Measurements from ENCODE around the gene MOBP. TPM values are rescaled to one million over a fixed set of nuclear protein-coding genes. Genes with fewer than 3 reads are reported as not detected.

The MOBP gene
- total and polyA plus RNA-seq, 12 donors: 0.07 to 0.56 (median 0.10) TPM; not detected in 8

DNA sequence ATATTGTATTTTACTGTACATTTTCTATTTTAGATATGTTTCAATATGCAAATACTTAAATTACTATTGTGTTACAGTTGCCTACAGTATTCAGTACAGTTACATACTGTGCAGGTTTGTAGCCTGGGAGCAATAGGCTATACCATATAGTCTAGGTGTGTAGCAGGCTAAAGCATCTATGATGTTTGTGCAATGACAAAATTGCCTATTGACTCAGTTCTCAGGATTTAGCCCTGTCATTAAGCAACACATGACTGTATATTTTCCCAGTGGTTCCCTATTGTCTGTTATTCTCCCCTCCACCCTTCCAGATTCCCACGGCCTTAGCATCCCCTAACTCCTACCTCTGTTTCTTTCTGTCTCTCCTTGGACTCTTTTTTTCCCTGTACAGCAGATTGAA, 10.7 kb downstream of the MOBP start:
- no peak for TF ChIP-seq POLR2A (IDR thresholded peaks at IDR 0.05)
- TF ChIP-seq CTCF (IDR thresholded peaks at IDR 0.05): no peak
- WGBS, 4 donors: 83 to 98% (median 90%) methylated on average over 1 of the region's 1 CpG

DNA sequence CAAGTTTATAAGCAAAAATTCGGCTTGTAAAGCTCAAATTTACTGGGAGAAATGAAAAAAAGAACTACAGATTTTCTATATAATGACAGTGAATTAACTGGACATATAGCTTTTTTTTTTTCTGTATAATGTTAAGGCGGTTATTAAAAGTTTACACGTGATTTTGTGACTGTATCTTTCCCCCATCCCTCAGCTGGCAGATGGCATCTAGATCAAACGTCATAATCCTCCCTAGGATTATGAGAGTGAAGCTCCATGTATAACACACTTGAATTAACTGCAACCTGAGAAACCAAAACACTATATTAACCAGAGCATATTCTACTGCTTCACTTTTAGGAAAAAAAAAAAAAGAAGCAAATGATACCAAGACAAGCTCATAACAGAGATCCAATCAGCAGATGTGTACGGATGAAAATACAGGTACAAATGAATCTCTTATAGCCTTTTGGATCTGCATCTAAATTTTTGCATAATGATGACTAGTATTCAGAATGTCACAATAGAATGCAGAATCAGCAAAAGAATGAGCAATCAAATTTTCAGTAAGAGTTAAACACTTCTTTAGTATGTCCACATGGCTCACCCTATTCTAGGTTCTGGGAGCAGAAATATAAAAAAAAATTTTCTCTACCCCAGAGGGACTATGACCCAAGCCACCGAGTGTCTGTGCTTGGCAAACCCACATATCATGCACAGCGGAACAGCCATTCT, 12.4 kb downstream of the MOBP start:
- 55 to 63% (median 60%) methylated on average over 7 of the region's 7 CpGs for WGBS, 4 donors
- TF ChIP-seq POLR2A (IDR thresholded peaks at IDR 0.05) (no peak), CTCF (IDR thresholded peaks at IDR 0.05) (no peak)
- intact Hi-C loops (cut with DNase I): no loop called here

More for the DNA sequence above, 10.7 kb downstream of the MOBP start:
- Histone ChIP-seq H3K4me3 (no peak overlapping the region), H3K36me3 (replicated peaks in 1 of 2) (no peaks in the 10 kb centered on the region), H3K9me3 (replicated peaks in 1 of 3) (no peaks in the 10 kb centered on the region), H3K27me3 (no peaks in the 10 kb centered on the region), H3K4me1 (replicated peaks in 1 of 2) (no peaks in the 10 kb centered on the region), H3K27ac (no peak overlapping the region)
- no peak for DNase-seq
- intact Hi-C loops (cut with DNase I): no loop called here

GRCh38 chr3:39485547-39485946, 18.1 kb downstream of the MOBP start:
- Histone ChIP-seq H3K36me3 (replicated peaks in 1 of 2) (no peaks in the 10 kb centered on the region), H3K27ac (no peak overlapping the region), H3K4me1 (replicated peaks in 1 of 2) (no peaks in the 10 kb centered on the region), H3K4me3 (no peak overlapping the region), H3K27me3 (no peaks in the 10 kb centered on the region), H3K9me3 (replicated peaks in 1 of 3) (no peaks in the 10 kb centered on the region)
- 76 to 81% (median 81%) methylated on average over 6 to 8 of the region's 8 CpGs for WGBS, 4 donors
- intact Hi-C loops (cut with DNase I): no loop called here
- DNase-seq: no peak
- no peak for TF ChIP-seq POLR2A (IDR thresholded peaks at IDR 0.05)
- no peak for TF ChIP-seq CTCF (IDR thresholded peaks at IDR 0.05)

More for the DNA sequence above, 12.4 kb downstream of the MOBP start:
- no peaks in the 10 kb centered on the region for H3K9me3 ChIP-seq (replicated peaks in 1 of 3)
- no peak overlapping the region for H3K27ac ChIP-seq
- H3K4me1 ChIP-seq (replicated peaks in 1 of 2): no peaks in the 10 kb centered on the region
- H3K27me3 ChIP-seq: no peaks in the 10 kb centered on the region
- no peaks in the 10 kb centered on the region for H3K36me3 ChIP-seq (replicated peaks in 1 of 2)
- no peak for DNase-seq
- H3K4me3 ChIP-seq: no peak overlapping the region

DNA sequence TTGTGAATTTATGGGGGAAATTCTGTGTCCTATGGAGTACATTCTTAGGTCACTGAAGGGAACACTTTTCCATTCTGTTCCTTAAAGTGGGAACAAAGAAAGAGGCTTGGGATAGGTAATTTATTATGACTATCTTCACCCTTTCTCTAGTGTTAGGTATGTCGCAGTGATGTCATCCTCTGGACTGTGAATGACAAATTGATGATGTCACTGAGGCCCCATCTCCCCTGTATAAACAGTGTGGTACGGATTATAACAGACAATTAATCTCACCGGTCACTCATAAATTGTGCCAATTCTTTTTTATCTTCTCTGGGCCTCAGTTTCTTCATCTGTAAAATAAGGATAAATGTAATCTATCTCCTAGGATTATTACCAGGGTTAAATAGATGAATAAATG, 23.5 kb downstream of the MOBP start:
- WGBS, 4 donors: 60 to 76% (median 67%) methylated on average over 3 of the region's 3 CpGs

More for the DNA sequence above, 23.5 kb downstream of the MOBP start:
- Histone ChIP-seq H3K4me1 (replicated peaks in 1 of 2) (no peaks in the 10 kb centered on the region), H3K4me3 (no peak overlapping the region), H3K27me3 (peaks cover 6% of the 10 kb centered on the region), H3K27ac (no peak overlapping the region), H3K9me3 (replicated peaks in 1 of 3) (no peaks in the 10 kb centered on the region), H3K36me3 (replicated peaks in 1 of 2) (no peaks in the 10 kb centered on the region)
- intact Hi-C loops (cut with DNase I): no loop called here
- TF ChIP-seq CTCF (IDR thresholded peaks at IDR 0.05) (no peak), POLR2A (IDR thresholded peaks at IDR 0.05) (no peak)
- DNase-seq: no peak

Data from adrenal gland (tissue), 12 donors.